Effector CD4-positive, alpha-beta T cell (primary cell): ENCODE measurements around the gene GSPT1.
"Not testable (repeated sequence)": the region's sequence is repeated elsewhere in the genome, so short reads cannot be mapped to it uniquely, and the experiment has no call there.

Experiments
- DNase-seq: peaks from one replicate; pipeline ENCODE4 v3.0.0-alpha.2; 2020

Gene GSPT1

DNA sequence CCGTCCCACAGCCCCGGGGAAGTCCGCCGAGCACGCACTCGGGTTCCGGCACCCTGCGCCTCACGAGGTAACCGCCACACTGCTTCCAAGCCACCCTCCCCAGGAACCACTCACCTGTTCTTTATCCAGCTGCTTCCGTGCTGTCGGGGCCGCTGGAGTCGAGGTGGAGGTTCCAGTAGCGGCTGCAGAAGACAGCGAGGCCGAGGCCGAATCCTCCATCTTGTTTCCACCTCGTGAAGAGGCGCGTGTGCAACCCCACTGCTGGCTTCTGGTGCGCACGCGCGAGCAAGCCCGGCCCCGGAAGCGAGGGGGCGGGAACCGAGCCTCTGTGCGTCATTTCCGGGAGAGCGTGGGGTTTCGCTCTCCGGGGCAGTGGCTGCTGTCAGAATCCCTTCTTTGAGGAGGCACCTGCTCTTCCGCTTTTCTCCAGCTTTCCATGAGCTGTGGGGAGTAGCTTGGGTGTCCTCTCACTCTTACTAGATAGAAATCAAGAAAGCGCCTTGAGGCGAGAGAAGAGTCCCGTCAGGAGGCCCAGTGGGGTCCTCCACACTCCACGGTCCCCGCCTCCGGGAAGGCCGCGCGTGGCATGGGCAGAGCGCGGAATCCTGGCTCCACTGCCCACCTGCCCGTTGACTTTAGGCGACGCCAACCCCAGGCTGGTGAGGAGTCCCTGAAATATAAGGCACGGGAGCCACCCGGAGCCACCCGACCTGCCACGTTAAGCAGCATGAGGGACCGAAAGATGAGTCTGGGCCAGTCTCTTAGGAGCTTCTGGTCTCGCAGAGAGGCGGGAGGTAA, 64.3 kb downstream of the GSPT1 start, which contains the start of gene RSL1D1:
RSL1D1 (minus strand) TSS at position 249 of the 798 bp plus-strand sequence; CDS start at position 219, 30 bp downstream.
- DNase-seq, result peak; percentile 88

DNA sequence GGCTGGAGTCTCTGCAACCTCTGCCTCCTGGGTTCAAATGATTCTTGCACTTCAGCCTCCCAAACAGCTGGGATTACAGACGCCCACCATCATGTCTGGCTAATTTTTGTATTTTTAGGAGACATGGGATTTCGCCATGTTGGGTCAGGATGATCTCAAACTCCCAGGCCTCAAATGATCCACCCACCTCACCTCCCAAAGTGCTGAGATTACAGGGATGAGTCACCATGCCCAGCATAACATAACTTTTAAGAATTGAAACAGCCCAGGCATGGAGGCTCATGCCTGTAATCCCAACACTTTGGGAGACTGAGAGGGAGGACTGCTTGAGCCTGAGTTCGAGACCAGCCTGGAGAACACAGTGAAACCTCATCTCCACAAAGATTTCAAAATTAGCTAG, 66.9 kb downstream of the GSPT1 start:
- DNase-seq, result no peak

DNA sequence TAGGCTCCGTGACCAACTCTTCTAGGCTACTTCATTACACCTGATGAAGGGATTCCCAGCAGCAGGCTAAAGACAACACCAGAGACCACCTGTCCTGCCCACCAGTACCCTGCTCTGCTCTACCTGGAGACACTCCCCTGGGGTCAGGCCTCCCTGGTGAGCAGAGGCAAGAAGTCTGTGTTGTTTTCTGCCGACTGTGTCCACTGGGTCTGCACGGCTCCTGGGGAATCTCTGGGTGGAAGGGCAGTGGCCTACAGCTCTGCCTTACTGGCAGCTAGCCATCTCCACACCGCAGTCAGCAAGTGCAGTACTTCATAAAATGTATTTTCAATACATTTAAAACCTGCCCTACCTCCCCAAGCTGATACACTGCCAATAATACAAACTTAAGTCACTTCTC, 71.3 kb downstream of the GSPT1 start:
- no peak for DNase-seq

DNA sequence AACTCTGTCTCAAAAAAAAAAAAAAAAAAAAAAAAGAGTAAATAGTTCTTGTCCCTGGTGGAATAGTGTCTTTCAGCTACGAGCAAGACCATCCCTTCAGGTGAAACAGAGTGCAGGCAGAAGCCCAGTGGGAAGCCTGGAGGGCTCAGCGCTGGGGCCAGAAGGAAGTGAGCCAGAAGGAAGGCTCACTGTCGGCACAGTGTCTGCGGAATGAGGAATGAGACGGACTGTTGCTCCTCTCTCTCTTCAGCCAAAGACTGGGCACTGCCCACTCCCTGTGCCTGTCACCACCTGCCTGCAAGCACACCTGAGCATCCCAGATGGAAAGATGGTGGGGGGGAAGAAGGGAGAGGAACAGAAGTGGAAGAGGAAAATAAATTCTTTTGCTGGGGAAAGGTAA, 71.9 kb downstream of the GSPT1 start:
- no peak for DNase-seq

DNA sequence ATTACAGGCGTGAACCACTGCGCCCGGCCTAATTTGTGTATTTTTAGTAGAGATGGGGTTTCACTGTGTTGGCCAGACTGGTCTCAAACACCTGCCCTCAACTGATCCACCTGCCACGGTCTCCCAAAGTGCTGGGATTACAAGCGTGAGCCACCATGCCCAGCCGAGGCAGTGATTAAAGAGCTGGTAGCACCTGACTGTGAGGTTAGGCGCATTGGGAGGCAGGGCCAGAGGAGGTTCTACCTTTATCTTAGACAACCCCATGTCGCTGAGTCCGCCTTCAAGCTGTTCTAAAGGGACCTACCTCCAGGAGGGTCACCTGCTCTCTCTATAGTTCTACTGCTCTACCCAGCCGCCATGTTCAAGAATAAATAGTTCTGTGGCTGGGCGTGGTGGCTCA, 72.5 kb downstream of the GSPT1 start:
- DNase-seq, result no peak

DNA sequence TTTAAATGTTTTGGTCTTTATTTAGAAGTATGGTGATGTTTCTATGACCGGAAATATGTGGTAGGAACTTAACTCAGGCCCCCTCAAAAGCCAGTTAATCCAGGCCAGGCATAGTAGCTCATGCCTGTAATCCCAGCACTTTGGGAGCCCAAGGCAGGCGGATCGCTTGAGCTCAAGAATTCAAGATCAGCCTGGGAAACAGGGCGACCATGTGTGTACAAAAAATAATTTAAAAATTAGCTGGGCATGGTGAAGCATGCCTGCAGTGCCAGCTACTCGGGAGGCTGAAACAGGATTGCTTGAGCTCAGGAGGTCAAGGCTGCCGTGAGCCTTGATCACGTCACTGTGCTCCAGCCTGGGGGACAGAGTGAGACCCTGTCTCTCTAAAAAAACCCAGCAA, 74.7 kb downstream of the GSPT1 start:
- DNase-seq, result no peak

DNA sequence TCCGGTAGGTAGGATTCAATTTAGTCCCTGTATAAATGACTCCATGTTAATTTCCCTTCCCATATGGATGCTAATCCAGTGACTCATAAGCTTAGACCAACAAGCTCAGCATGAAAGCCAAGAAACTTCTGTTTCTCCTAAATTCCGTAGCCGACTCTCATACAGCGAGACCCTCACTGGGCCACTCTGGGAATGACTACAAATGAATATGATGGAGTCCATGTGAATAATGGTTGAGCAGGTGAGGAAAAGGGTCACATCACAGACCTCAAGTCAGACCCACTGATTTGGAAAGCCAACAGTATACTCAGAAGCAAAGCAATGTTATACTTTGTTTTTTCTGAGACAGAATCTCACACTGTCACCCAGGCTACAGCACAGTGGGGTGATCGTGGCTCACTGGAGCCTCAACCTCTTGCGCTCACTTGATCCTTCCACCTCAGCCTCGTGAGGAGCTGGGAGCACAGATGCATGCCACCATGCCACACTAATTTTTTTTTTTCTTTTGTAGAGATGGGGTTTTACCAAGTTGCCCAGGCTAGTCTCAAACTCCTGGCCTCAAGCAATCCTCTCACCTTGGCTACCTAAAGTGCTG, 79.0 kb downstream of the GSPT1 start:
- DNase-seq, result no peak

DNA sequence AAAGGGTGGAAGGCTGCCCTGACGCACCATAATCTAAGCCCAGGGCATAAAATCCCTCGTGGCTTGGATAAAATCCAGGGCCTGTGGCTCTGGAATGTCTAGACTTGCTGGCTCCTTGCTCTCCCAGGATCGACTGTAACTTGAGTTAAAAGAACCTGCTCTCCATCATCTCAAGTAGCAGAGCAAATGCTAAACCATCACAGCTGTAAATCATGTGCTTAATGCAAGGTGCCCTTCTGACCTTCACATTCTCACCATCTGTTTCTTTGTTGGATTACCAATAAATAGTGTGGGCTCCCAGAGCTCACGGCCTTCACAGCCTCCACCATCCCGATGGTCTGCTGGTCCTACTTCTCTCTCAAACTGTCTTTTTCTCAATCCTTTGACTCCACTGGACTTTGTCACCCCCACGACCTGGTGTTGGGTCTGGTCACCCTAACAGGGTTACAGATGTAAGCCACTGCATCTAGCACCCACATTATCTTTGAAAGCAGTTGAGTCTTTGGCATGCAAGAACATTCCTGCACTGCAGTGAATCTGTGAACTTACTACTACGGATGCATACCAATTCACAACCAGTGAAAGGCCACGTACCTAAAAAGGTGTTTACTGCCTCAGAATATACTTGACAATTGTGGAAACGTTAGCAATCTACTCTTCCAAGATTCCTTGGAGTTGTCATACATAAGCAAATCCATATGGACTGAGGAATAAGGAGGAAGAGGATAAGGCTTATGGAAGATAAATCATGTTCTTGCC, 79.7 kb downstream of the GSPT1 start:
- no peak for DNase-seq

DNA sequence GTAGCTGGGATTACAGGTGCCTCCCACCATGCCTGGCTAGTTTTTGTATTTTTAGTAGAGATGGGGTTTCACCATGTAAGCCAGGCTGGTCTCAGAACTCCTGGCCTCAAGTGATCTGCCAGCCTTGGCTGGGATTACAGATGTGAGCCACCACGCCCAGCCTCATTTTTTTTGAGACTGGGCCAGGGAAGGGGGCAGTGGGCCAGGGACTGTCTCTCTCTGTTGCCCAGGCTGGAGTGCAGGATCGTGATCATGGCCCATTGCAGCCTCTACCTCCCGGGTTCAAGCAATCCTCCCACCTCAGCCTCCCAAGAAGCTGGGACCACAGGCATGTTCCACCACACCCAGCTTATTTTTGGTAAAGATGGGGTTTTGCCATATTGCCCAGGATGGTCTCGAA, 80.4 kb downstream of the GSPT1 start:
- DNase-seq, result no peak

DNA sequence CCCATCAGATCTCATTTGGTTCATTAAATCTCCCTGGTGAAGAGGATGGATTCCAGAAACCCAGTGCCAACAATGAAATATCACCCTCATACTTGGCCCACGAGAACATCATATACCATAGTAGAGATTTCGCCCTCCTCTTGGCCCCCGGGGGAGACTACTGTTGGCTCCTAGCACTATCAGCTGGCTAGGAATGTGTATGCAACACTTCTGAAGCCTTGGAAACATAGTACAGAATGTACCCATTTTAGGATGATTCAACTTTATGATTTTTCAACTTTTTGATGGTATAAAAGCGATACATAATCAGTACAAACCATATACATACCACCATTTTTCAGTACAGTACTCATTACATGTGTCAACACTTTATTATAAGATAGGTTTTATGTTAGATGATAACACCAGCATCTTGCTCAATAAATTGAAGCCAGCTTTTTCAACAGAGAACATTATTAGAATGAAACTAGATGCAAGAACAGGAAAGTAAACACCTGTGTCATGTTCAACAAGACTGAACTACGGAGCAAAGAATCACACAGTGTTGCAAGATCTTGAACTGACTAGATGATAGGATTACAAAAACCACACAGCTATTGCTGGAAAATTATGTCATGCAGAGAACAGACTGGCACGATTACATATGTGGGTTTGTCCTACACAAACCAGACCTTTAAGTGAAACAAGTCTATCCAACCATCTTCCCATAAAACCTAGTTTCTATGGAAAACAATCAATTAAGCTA, 81.6 kb downstream of the GSPT1 start:
- no peak for DNase-seq

DNA sequence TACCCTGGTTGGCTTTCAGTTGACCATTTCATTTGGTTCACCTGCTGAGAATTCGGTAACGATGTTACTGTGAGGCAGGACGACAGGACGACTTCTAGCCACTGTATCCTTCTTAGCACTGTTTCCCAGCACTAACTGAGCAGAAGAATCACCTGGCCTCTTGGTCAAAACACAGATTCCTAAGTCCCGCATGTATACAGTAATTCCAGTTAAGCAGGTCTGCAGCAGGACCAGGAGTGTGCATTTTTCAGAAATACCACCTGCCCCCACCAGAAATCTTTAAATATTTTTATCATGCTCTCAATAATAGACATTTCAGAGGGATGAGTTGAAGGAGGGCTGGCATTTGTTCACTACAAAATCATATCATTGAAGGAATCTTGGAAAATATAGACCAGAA, 87.1 kb downstream of the GSPT1 start:
- no peak for DNase-seq

DNA sequence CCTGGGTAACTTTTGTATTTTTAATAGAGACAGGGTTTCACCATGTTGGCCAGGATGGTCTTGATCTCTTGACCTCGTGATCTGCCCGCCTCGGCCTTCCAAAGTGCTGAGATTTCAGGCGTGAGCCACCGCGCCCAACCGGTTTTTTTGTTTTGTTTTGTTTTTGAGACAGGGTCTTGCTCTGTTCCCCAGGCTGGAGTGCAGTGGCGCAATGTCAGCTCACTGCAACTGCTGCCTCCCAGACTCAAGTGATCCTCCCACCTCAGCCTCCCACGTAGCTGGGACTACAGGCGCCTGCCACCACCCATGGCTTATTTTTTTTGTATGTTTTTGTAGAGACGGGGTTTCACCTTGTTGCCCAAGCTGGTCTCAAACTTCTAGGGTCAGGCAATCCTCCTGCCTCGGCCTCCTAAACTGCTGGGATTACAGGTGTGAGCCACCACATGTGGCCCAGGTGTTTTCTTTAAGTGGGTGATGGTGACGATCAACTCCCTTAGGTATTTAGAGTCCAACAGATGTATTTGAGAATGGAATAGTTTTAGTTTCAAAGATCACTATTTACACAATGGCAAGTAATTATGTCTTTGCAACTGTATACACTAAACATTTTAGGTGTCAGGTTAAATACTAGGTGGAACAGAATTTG, 90.1 kb downstream of the GSPT1 start:
- not testable (repeated sequence) for DNase-seq

DNA sequence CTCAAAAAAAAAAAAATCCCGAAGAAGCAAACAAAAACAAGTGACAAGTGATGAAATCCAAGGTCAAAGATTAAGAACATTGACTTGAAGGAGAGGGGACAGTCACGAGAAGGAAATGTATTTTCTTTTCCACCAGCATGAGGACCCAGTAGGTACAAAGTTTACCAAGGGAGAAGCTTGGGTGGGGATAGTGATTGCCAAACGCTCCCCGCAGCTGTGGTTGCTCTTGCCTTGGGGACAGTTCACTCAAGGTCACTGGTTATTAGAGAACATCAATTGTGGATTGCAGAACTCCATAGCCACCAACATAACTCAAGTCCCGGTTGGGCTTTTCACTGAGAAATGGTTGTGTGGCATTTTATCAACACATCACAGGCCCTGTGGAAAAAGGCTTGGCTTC, 91.4 kb downstream of the GSPT1 start:
- no peak for DNase-seq

DNA sequence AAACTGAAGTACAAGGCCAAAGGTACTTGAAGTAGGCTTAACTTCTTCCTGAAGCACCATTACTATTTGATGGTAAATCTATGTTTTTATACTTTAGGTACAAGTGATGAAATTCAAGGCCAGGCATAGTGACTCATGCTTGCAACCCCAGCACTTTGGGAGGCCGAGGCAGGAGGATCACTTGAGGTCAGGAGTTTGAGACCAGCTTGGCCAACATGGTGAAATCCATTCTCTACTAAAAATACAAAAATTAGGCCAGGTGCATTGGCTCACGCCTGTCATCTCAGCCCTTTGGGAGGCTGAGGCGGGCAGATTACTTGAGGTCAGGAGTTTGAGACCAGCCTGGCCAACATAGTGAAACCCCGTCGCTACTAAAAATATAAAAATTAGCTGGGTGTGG, 92.1 kb downstream of the GSPT1 start:
- not testable (repeated sequence) for DNase-seq

DNA sequence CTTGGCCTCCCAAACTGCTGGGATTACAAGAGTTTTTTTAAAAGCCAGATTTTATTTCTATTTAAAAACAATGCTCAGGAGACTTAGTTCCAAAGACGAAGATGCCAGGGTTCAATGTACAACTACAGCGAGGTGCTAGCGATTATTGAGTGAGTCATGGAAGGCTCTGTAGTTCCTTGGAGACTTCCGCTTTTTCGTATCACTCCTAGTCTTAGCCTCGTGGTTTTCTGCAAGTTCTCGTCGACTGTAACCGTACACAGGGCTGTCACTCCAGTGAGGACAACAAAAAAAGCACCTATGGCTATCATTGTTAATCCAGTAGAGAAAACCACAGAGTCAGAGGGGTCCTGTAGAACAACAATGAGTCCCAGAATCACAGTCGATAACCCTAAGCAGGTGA, 96.0 kb downstream of the GSPT1 start:
- no peak for DNase-seq

DNA sequence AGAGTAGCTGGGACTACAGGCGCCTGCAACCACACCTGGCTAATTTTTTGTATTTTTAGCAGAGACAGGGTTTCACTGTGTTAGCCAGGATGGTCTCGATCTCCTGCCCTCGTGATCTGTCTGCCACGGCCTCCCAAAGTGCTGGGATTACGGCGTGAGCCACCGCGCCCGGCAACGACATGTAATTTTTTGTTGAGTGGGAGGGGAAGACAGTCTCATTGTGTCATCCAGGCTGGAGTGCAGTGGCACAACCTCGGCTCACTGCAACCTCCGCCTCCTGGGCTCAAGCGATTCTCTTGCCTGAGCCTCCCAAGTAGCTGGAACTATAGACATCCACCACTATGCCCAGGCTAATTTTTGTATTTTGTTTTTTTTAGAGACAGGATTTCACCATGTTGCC, 96.8 kb downstream of the GSPT1 start:
- not testable (repeated sequence) for DNase-seq
